Right cardiac atrium (tissue), 5 donors: ENCODE data around the gene DCDC1. TPM values are rescaled to one million over a fixed set of nuclear protein-coding genes. Genes with fewer than 3 reads are reported as not detected.
A peak's percentile ranks its signal among the peaks of the same experiment; 100 is the strongest.
"Not testable (repeated sequence)": the region's sequence is repeated elsewhere in the genome, so short reads cannot be mapped to it uniquely, and the experiment has no call there.

Source experiments
- ATAC-seq, 2 donors: fragments of 200-7000 bp; cut with Tn5 transposase; one replicate each; pipeline versions ENCODE4 v1.8.0 to v1.9.1; 2020; ENCODE audit warnings: moderate library complexity in 2 of 2, mild to moderate bottlenecking in 1 of 2
- DNase-seq, 3 donors: peaks; one replicate each; pipeline ENCODE4 v3.0.0-alpha.2; 2020
- H3K27ac ChIP-seq: one replicate; pipeline ENCODE4 v1.5.1; 2013; ENCODE audit warnings: mild to moderate bottlenecking, low read length, control low read depth, moderate library complexity
- H3K27me3 ChIP-seq: one replicate; pipeline ENCODE4 v1.6.1; 2013; ENCODE audit not compliant: control insufficient read depth, insufficient read depth
- H3K4me1 ChIP-seq: one replicate; pipeline ENCODE4 v1.6.1; 2013; ENCODE audit warnings: low read length; ENCODE audit not compliant: control insufficient read depth, insufficient read depth
- H3K4me3 ChIP-seq: one replicate; pipeline ENCODE4 v1.5.1; 2013; ENCODE audit warnings: low read length, control low read depth
- H3K9me3 ChIP-seq: one replicate; pipeline ENCODE4 v1.6.1; 2013; ENCODE audit warnings: low read length; ENCODE audit not compliant: control insufficient read depth
- WGBS: extraction: QIAGEN DNeasy Blood & Tissue Kit; methylation state at CpG from one replicate; pipeline ENCODE4 v1.1.7; 2013; 5-methylcytosine and 5-hydroxymethylcytosine counted together
- intact Hi-C, 4 donors: fragments of 100-400 bp; cut with DNase I; formaldehyde crosslinking; loops; one replicate each; pipeline versions ENCODE4 v1.11.0 to v1.14.0; 2022 to 2023
- polyA plus RNA-seq: library from polyadenylated mRNA; stranded (reverse); fragments of 200-250 nt; gene quantifications from one replicate; pipeline ENCODE4 v1.2.3, GENCODE V29; 2013
- total RNA-seq, 4 donors: library from RNA; stranded (reverse); fragmentation: NEBNext Ultra II Directional; extraction: Animal tissue kit (Norgen Biotek cat#: 25700); gene quantifications; one replicate each; pipeline ENCODE4 v1.2.1, GENCODE V29; 2021
- donor health status: healthy with polysubstance abuse.
- donor health status: DM: no; HTN: yes; CAD: no.
- donor health status: DM: no; HTN: no; CAD: no.
- donor health status: DM: no; HTN: yes; CAD: no; lungs with severe emphysema.
- donor health status: DM: yes; HTN: yes; CAD: no.

DCDC1 gene
- total and polyA plus RNA-seq, 5 donors = 0.05 to 0.23 (median 0.16) TPM; not detected in 1

DNA sequence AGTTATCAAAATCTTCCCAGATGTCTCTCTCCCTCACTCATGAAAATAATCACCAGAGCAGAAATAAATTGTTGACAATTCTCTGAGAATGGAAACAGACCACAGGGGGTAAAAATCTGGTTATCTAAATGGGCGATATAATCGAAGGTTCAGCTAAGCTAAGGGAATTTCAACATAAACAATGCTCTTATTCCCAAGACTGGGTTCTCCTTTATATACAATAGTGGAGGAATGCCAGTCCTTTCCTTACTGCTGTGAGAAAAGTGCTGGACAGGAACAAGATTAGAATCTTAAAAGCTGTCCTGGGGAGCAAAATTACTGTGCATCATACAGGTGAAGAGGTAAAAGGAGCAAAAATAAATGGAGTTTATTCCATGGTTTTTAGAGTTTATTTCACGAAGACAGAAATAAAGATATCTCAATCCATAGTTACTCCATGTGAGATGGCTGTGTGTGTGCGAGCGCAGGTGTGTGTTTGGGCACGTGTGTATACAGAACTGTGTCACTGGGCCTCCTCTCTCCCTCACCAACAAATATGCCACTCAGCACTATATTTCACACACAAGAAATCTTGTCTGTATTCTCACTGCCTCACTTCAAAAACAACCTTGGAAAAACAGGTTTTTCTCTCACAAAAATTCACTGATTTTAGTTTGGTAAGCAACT is 385.6 kb downstream of the DCDC1 start:
- Histone ChIP-seq H3K4me3 (no peak overlapping the region), H3K9me3 (no peaks in the 10 kb centered on the region), H3K4me1 (no peaks in the 10 kb centered on the region), H3K27me3 (no peaks in the 10 kb centered on the region), H3K27ac (no peak overlapping the region)
- intact Hi-C loops = no loop called here
- 63% methylated on average over 6 of the region's 6 CpGs for WGBS
- ATAC-seq (no peak), DNase-seq (no peak)

DNA sequence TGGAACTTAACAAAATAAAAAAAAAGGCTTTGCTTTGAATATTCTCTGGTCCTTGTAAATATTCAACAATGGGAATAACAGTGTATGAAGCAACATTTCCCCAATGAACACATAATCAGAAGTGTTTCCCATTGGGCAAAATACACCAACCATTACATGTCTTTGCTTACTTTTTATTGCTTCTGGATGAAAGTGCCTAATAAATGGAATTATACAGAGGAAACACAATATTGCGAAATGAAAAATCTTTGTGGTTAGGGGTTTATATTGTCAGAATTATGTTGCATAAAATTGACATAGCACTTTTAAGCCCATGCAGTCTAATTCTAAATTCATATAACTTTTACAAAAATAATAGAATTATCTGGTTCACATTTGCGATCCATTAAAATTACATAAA is 386.4 kb downstream of the DCDC1 start:
- H3K9me3 ChIP-seq = no peaks in the 10 kb centered on the region
- H3K4me1 ChIP-seq = no peaks in the 10 kb centered on the region
- intact Hi-C loops = no loop called here
- H3K4me3 ChIP-seq = no peak overlapping the region
- ATAC-seq (no peak), DNase-seq (no peak)
- H3K27ac ChIP-seq = no peak overlapping the region
- 95% methylated on average over 2 of the region's 2 CpGs for WGBS
- no peaks in the 10 kb centered on the region for H3K27me3 ChIP-seq

DNA sequence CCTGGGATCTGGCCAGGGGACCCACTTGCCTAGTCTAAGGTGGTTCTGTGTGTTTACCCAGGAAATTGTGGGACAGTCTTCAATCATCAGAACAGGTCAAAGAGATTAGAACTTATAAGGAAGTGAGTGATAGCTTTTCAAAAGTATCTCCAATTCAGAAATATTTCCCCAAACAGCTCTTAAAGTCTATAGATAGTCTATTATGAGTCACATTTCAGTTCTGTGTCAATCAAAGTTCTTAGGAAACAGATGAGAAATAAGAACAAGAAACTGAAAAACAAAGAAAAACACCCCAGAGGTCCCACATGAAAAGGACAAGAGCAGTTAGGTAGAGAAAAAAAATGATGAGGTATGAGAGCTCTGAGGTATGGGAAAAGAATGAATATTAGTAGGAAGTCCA is 402.0 kb downstream of the DCDC1 start:
- H3K27ac ChIP-seq = no peak overlapping the region
- H3K27me3 ChIP-seq = no peaks in the 10 kb centered on the region
- no peak overlapping the region for H3K4me3 ChIP-seq
- no peaks in the 10 kb centered on the region for H3K9me3 ChIP-seq
- ATAC-seq (no peak), DNase-seq (no peak)
- intact Hi-C loops = no loop called here
- no peaks in the 10 kb centered on the region for H3K4me1 ChIP-seq

DNA sequence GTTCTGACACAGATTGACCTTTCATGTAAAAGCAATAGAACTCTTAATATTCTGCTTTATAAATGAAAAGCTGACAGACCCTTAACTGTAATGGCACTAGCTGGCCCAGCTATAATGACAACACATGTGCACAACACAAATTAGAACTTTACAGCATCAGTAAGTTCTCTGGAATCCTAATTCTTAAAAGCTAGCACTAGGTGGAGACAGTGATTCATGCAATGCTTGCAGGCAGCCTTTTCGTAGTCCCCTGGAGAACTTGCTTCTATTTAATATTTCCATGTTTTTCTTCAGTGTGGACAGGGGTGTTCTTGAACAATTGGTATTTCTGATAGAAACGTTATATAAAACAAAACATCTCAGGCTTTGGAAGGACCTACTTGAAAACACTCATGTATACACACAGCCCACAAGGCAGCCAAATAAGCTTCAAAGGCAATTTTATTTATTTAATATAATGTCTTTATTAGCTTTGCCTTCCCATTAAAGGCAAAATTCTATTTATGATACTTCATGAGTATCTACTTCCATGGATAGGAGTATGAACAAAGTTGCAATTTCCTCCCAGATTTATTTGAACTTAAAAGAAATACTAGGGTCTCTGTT is 409.0 kb downstream of the DCDC1 start:
- DNase-seq = no peak
- no peak for ATAC-seq
- H3K4me1 ChIP-seq = no peaks in the 10 kb centered on the region
- H3K4me3 ChIP-seq = no peak overlapping the region
- intact Hi-C loops = no loop called here
- H3K27ac ChIP-seq = no peak overlapping the region
- 1% methylated on average over 2 of the region's 2 CpGs for WGBS
- no peaks in the 10 kb centered on the region for H3K9me3 ChIP-seq
- H3K27me3 ChIP-seq = no peaks in the 10 kb centered on the region

DNA sequence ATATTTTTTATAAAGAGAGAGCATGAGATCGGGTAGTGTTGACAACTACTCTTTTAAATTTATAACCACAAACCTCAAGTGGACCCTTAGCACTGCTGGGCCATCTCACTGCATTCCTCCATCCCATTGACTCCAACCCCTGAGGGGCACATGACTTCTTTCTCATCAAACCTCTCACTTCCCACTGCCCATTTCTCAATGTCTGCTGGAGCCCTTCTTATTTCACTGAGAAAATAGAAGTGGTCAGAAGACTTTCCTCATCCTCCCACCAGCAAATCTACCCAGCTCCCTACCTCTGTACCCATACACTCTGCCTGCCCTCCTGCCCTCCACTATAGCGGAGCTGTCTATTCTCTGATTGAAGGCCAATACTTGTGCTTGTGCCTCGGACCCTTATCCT is 412.8 kb downstream of the DCDC1 start:
- WGBS = 69% methylated on average over 3 of the region's 3 CpGs
- Histone ChIP-seq H3K27ac (no peak overlapping the region), H3K4me3 (no peak overlapping the region), H3K27me3 (no peaks in the 10 kb centered on the region), H3K9me3 (no peaks in the 10 kb centered on the region), H3K4me1 (no peaks in the 10 kb centered on the region)
- no peak for DNase-seq
- ATAC-seq = no peak
- intact Hi-C loops = no loop called here

DNA sequence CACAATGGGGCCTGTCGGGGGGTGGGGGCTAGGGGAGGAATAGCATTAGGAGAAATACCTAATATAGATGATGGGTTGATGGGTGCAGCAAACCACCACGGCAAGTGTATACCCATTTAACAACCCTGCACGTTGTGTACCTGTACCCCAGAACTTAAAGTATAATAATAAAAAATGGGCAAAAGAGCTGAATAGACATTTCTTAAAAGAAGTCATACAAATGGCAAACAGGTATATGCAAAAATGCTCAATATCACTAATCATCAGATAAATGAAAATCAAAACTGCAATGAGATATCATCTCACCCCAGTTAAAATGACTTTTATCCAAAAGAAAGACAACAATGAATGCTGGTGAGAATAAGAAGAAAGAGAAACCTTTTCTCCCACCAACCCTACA is 419.7 kb downstream of the DCDC1 start:
- H3K27me3 ChIP-seq = no peaks in the 10 kb centered on the region
- H3K27ac ChIP-seq = no peak overlapping the region
- no peaks in the 10 kb centered on the region for H3K9me3 ChIP-seq
- no peaks in the 10 kb centered on the region for H3K4me1 ChIP-seq
- whole genome bisulfite sequencing = 91% methylated on average over 3 of the region's 3 CpGs
- no peak for ATAC-seq
- intact Hi-C loops = no loop called here
- no peak for DNase-seq
- no peak overlapping the region for H3K4me3 ChIP-seq

DNA sequence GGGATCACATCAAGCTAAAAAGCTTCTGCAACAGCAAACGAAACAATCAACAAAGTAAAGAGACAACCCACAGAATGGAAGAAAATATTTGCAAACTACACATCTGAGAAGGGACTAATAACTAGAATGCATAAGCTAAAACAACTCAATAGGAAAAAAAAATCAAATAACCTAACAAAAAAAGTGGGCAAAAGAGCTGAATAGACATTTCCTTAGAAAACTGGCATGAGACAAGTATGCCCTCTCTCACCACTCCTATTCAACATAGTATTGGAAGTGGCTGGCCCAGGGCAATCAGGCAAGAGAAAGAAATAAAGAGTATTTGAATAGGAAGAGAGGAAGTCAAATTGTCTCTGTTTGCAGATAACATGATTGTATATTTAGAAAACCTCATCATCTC is 421.8 kb downstream of the DCDC1 start:
- H3K4me1 ChIP-seq, H3K27me3 ChIP-seq, H3K27ac ChIP-seq, H3K9me3 ChIP-seq, H3K4me3 ChIP-seq, DNase-seq, intact Hi-C loops, ATAC-seq: not testable (repeated sequence)
- WGBS = 67% methylated on average over 1 of the region's 1 CpG

DNA sequence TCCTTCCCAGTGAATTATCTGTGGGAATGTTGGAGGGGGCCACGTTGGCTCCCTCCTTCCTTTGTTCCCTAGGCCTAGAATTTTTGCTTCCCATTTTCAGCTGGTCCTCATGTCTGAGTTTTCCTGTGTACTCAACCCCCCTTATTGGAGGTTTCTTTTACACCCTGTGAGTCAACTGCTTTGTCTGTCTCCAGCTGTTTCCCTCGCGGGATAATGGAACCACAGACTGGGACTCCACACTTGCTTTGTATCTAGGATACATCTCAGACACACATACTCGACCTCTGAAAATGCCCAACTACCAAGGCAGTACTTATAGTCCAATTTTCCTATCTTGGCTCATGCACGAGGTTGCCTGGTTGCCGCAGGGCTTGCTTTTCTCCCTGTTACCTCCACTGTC is 430.7 kb downstream of the DCDC1 start:
- Histone ChIP-seq H3K4me3 (no peak overlapping the region), H3K4me1 (no peaks in the 10 kb centered on the region), H3K27me3 (no peaks in the 10 kb centered on the region), H3K27ac (no peak overlapping the region), H3K9me3 (no peaks in the 10 kb centered on the region)
- WGBS = 50% methylated on average over 6 of the region's 6 CpGs
- no peak for ATAC-seq
- intact Hi-C loops = no loop called here
- no peak for DNase-seq

DNA sequence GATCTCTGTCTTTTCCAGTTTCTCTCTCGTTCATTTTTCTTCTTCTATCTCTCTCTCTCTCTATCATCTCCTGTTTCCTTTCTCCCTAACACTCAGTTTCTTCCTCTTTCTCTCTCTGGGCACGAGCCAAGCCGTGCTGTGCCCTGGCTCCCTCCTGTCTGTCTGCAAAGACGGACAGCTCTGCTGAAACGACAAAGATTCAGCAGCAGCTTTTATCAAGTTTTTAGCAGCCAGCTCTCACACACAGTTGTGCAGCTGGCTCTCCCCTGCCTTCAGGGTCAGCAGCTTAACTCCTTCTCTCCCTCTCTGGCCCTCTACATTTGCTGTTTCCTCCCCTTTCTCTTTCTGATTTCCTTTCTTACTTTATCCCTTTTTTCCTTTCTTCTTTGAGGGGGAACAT is 431.4 kb downstream of the DCDC1 start:
- no peaks in the 10 kb centered on the region for H3K27me3 ChIP-seq
- DNase-seq (peak in 2 of 3 donors; percentile 38 to 39), ATAC-seq (peak in 1 of 2 donors; percentile 45)
- no peaks in the 10 kb centered on the region for H3K4me1 ChIP-seq
- no peak overlapping the region for H3K4me3 ChIP-seq
- H3K9me3 ChIP-seq = no peaks in the 10 kb centered on the region
- no peak overlapping the region for H3K27ac ChIP-seq
- WGBS = 3% methylated on average over 5 of the region's 5 CpGs
- intact Hi-C loops = no loop called here

DNA sequence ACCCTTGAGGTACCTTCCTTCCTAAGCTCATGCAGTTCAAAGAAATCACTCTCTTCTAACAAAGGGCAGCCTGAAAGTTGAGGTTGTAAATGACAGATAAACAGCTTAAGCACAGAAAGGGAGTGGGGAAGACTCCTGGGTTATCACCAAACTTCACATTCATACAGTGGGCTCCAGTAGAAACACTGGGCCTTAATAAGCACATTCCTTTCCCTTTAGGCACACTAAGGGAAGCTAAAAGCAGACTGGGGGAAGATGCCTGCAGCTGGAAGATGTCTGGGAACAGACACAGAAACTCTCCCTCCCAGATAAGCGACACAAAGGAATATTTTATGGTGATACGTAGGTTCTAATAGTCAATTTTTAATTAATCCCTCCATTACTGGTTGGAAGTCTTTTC is 433.0 kb downstream of the DCDC1 start:
- Histone ChIP-seq H3K4me1 (no peaks in the 10 kb centered on the region), H3K27ac (no peak overlapping the region), H3K4me3 (no peak overlapping the region), H3K9me3 (no peaks in the 10 kb centered on the region), H3K27me3 (no peaks in the 10 kb centered on the region)
- intact Hi-C loops = no loop called here
- ATAC-seq (no peak), DNase-seq (no peak)
- 50% methylated on average over 2 of the region's 2 CpGs for WGBS

DNA sequence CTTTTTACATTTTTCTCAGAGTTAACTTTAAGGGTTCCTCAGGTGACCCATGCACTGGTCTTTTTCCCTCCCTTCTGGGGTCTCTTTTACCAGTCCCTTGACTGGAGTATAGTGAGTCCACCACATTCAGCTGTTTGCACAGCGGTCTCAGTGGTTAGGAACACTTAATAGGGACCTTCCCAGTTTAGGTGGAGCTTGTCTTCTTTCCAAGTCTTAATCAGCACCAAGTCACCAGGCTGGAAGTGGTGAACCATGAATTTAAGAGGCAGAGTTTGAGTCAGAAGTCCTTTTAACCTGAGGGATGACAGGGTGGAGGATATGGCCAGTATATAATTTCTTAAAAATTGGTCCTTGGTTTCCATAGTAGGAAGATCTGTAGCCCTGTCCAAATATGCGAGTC is 433.7 kb downstream of the DCDC1 start:
- no peaks in the 10 kb centered on the region for H3K27me3 ChIP-seq
- no peaks in the 10 kb centered on the region for H3K4me1 ChIP-seq
- DNase-seq (no peak), ATAC-seq (no peak)
- H3K27ac ChIP-seq = no peak overlapping the region
- intact Hi-C loops = no loop called here
- H3K4me3 ChIP-seq = no peak overlapping the region
- no peaks in the 10 kb centered on the region for H3K9me3 ChIP-seq
- WGBS = 78% methylated on average over 2 of the region's 2 CpGs

DNA sequence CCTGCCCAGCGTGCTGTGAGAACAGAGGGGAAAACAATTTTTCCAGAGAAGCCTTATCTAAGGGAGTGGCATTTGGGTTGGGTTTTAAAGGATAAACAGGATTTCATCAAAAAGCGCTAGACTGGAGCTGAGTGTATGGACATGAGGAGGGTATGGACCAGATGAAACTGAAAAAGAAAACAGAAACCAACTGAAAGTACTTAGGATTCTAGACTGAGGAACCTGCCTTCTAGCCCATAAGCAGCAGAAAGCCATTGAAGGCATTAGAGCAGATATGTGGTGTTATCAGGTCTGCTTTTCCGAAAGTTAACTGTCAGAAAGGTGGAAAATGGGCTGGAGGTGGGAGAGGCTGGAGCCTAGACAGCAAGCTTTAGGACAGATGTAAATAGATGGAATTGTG is 443.4 kb downstream of the DCDC1 start:
- Histone ChIP-seq H3K27me3 (no peaks in the 10 kb centered on the region), H3K27ac (no peak overlapping the region), H3K4me3 (no peak overlapping the region), H3K4me1 (no peaks in the 10 kb centered on the region), H3K9me3 (no peaks in the 10 kb centered on the region)
- intact Hi-C loops = no loop called here
- DNase-seq (no peak), ATAC-seq (no peak)
- 94% methylated on average over 3 of the region's 3 CpGs for WGBS
